ENCODE data around the gene HTR3A. TPM values are rescaled to one million over a fixed set of nuclear protein-coding genes. Genes with fewer than 3 reads are reported as not detected.

HTR3A gene
- total RNA-seq, 1 experiment from 2014 or later: 0.21 TPM

GRCh38 chr11:113997473-113997872 is 22.6 kb downstream of the HTR3A start:
- DNase-seq (ENCODE audit: low read depth, low spot score): no peak
- intact Hi-C loops (cut with micrococcal nuclease; ENCODE audit: unreplicated experiment): no loop called here
- ChIA-PET POLR2A (no interaction called here), CTCF (no interaction called here)
- no peaks in the 10 kb centered on the region for H3K9me3 ChIP-seq (ENCODE audit: control insufficient read depth, insufficient read depth, low read depth, low read length)
- H3K4me3 ChIP-seq (ENCODE audit: low read depth in 2 of 2, low read length in 2 of 2): no peak overlapping the region
- H3K4me1 ChIP-seq (ENCODE audit: control insufficient read depth, insufficient read depth, low read length): no peaks in the 10 kb centered on the region
- TF ChIP-seq, protein P1, sequence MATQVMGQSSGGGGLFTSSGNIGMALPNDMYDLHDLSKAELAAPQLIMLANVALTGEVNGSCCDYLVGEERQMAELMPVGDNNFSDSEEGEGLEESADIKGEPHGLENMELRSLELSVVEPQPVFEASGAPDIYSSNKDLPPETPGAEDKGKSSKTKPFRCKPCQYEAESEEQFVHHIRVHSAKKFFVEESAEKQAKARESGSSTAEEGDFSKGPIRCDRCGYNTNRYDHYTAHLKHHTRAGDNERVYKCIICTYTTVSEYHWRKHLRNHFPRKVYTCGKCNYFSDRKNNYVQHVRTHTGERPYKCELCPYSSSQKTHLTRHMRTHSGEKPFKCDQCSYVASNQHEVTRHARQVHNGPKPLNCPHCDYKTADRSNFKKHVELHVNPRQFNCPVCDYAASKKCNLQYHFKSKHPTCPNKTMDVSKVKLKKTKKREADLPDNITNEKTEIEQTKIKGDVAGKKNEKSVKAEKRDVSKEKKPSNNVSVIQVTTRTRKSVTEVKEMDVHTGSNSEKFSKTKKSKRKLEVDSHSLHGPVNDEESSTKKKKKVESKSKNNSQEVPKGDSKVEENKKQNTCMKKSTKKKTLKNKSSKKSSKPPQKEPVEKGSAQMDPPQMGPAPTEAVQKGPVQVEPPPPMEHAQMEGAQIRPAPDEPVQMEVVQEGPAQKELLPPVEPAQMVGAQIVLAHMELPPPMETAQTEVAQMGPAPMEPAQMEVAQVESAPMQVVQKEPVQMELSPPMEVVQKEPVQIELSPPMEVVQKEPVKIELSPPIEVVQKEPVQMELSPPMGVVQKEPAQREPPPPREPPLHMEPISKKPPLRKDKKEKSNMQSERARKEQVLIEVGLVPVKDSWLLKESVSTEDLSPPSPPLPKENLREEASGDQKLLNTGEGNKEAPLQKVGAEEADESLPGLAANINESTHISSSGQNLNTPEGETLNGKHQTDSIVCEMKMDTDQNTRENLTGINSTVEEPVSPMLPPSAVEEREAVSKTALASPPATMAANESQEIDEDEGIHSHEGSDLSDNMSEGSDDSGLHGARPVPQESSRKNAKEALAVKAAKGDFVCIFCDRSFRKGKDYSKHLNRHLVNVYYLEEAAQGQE (IDR thresholded peaks at IDR 0.05; ENCODE audit: insufficient read depth in 1 of 2, low read depth in 2 of 2, low read length in 1 of 2): no peak
- TF ChIP-seq POLR2AphosphoS5 (IDR thresholded peaks at IDR 0.05; ENCODE audit: low read depth, low read length) (no peak), TCF7L2 (IDR thresholded peaks at IDR 0.05; ENCODE audit: low read depth, low read length) (no peak), CTCF (IDR thresholded peaks at IDR 0.05) (no peak), SIN3A (IDR thresholded peaks at IDR 0.05; ENCODE audit: borderline replicate concordance, insufficient read depth, low read depth, low read length) (no peak)
- H3K27ac ChIP-seq (ENCODE audit: low read length): no peak overlapping the region
- no peak for ATAC-seq
- H3K36me3 ChIP-seq (ENCODE audit: control insufficient read depth, insufficient read depth, low read length): no peaks in the 10 kb centered on the region
- no TSS peak for BruUV-seq (replicated peaks)
- peaks cover 4% of the 10 kb centered on the region; the same call in 1 of the 2 replicates for H3K27me3 ChIP-seq (ENCODE audit: control insufficient read depth, insufficient read depth, low read length)
- in situ Hi-C loops (cut with HindIII; ENCODE audit: low pct_unique_long_range_greater_than_20kb, low sequenced_read_pairs): no loop called here

DNA sequence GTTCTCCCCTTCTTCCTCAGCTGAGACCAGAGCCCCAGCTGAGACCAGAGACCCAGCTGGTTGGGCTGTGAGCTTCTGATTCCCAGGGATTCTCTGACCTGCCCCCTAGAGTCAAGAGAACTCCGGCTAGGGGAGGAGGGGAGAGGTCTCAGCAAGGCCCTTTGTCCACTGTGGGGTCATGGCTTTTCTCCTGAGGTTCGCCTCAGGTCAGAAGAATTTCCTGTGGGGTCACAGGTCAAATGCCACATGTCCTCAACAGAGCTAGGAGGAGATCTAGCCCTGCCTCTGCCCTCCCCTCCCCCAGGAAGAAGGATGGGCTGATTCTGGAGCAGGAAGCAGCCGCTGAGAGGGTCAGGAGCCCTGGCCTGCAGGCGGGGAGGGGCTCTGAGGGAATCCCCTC is 23.7 kb downstream of the HTR3A start:
- no peak overlapping the region for H3K4me3 ChIP-seq (ENCODE audit: low read depth in 2 of 2, low read length in 2 of 2)
- peaks cover 4% of the 10 kb centered on the region; the same call in 1 of the 2 replicates for H3K27me3 ChIP-seq (ENCODE audit: control insufficient read depth, insufficient read depth, low read length)
- POLR2A ChIA-PET: no interaction called here
- no peak for DNase-seq (ENCODE audit: low read depth, low spot score)
- no peaks in the 10 kb centered on the region for H3K36me3 ChIP-seq (ENCODE audit: control insufficient read depth, insufficient read depth, low read length)
- CTCF ChIA-PET: no interaction called here
- no peak for ATAC-seq
- in situ Hi-C loops (cut with HindIII; ENCODE audit: low pct_unique_long_range_greater_than_20kb, low sequenced_read_pairs): no loop called here
- no peaks in the 10 kb centered on the region for H3K9me3 ChIP-seq (ENCODE audit: control insufficient read depth, insufficient read depth, low read depth, low read length)
- intact Hi-C loops (cut with micrococcal nuclease; ENCODE audit: unreplicated experiment): no loop called here
- BruUV-seq (replicated peaks): no TSS peak
- H3K4me1 ChIP-seq (ENCODE audit: control insufficient read depth, insufficient read depth, low read length): no peaks in the 10 kb centered on the region
- no peak for TF ChIP-seq CTCF (IDR thresholded peaks at IDR 0.05)
- TF ChIP-seq POLR2AphosphoS5 (IDR thresholded peaks at IDR 0.05; ENCODE audit: low read depth, low read length): no peak
- TF ChIP-seq, protein P1 (IDR thresholded peaks at IDR 0.05; ENCODE audit: insufficient read depth in 1 of 2, low read depth in 2 of 2, low read length in 1 of 2): no peak
- no peak for TF ChIP-seq TCF7L2 (IDR thresholded peaks at IDR 0.05; ENCODE audit: low read depth, low read length)
- no peak overlapping the region for H3K27ac ChIP-seq (ENCODE audit: low read length)

All from Panc1 (cell line).